ENCODE data around the gene EMX1.

DNA sequence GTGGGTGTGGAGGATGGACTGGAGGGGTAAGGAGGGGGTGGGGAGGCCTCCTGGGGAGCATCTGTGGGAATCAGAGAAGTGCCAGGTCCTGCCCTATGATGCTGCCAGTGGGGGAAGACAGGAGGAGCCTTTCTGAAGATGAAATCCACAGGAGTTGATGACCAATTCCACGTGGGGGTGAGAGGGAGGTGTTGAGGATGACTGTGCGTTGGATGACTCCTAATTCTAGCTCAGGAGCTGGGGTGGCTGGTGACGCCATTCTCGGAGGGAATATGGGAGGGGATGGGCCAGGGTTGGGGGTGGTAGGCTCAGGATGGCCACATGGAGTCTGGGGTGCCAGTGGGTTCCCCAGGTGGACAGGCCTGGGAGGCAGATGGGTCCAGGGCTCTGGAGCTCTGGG is 32.3 kb downstream of the EMX1 start:
- TF ChIP-seq, protein P1, sequence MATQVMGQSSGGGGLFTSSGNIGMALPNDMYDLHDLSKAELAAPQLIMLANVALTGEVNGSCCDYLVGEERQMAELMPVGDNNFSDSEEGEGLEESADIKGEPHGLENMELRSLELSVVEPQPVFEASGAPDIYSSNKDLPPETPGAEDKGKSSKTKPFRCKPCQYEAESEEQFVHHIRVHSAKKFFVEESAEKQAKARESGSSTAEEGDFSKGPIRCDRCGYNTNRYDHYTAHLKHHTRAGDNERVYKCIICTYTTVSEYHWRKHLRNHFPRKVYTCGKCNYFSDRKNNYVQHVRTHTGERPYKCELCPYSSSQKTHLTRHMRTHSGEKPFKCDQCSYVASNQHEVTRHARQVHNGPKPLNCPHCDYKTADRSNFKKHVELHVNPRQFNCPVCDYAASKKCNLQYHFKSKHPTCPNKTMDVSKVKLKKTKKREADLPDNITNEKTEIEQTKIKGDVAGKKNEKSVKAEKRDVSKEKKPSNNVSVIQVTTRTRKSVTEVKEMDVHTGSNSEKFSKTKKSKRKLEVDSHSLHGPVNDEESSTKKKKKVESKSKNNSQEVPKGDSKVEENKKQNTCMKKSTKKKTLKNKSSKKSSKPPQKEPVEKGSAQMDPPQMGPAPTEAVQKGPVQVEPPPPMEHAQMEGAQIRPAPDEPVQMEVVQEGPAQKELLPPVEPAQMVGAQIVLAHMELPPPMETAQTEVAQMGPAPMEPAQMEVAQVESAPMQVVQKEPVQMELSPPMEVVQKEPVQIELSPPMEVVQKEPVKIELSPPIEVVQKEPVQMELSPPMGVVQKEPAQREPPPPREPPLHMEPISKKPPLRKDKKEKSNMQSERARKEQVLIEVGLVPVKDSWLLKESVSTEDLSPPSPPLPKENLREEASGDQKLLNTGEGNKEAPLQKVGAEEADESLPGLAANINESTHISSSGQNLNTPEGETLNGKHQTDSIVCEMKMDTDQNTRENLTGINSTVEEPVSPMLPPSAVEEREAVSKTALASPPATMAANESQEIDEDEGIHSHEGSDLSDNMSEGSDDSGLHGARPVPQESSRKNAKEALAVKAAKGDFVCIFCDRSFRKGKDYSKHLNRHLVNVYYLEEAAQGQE (tag by site-specific recombination; IDR thresholded peaks at IDR 0.05), result no peak
- TF ChIP-seq, protein P2, sequence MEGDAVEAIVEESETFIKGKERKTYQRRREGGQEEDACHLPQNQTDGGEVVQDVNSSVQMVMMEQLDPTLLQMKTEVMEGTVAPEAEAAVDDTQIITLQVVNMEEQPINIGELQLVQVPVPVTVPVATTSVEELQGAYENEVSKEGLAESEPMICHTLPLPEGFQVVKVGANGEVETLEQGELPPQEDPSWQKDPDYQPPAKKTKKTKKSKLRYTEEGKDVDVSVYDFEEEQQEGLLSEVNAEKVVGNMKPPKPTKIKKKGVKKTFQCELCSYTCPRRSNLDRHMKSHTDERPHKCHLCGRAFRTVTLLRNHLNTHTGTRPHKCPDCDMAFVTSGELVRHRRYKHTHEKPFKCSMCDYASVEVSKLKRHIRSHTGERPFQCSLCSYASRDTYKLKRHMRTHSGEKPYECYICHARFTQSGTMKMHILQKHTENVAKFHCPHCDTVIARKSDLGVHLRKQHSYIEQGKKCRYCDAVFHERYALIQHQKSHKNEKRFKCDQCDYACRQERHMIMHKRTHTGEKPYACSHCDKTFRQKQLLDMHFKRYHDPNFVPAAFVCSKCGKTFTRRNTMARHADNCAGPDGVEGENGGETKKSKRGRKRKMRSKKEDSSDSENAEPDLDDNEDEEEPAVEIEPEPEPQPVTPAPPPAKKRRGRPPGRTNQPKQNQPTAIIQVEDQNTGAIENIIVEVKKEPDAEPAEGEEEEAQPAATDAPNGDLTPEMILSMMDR (tag by site-specific recombination; IDR thresholded peaks at IDR 0.05), result no peak
- TF ChIP-seq ZNF311 (tag by site-specific recombination; IDR thresholded peaks at IDR 0.05; ENCODE audit: borderline replicate concordance), result no peak

Measured in HEK293 (cell line).